Midbrain (tissue), 1 donor: ENCODE results near the gene MICAL3.
"Not testable (repeated sequence)": the region's sequence is repeated elsewhere in the genome, so short reads cannot be mapped to it uniquely, and the experiment has no call there.

Experiments used
- DNase-seq: peaks from one replicate; lab custom pipeline; 2025; lab: John Stamatoyannopoulos, UW

Gene MICAL3

GRCh38 chr22:18024276-18024939 lies at the start of gene MICAL3:
Gene MICAL3 (minus strand): TSS chr22:18024561. CDS start chr22:17906812, 117,749 bp downstream.
- peak; percentile 77 for DNase-seq

DNA sequence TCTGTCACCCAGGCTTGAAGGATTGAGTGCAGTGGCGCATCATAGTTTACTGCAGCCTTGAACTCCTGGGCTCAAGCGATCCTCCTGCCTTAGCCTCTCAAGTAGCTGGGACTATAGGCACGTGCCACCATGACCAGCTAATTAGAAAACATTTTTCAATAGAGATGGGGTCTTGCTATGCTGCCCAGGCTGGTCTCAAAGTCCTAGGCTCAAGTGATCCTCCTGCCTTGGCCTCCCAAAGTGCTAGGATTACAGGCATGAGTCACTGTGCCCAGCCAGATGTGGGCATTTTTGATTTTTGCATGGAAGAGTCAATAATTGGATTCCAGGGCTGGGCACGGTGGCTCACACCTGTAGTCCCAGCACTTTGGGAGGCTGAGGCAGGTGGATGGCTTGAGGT lies 49.6 kb upstream of the MICAL3 start:
- DNase-seq = not testable (repeated sequence)

DNA sequence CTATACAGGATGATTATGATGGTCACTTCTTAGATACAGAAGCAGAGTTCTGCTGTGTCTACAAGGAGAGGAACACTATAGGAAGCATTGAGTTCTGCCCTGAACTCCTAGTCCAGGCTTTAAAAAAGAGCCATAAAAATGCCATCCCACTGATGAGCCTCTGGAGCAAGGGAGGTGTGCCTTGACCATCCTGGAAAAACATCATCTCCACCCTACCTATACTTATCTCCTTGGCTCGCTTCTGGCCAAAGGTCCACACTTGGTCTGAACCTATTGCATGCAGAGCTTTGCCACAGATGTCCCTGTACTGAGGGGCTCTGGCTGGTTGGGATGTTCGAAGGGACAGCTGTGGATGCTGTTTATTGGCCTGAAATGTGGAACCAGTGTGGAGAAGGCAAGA lies 49.1 kb upstream of the MICAL3 start:
- no peak for DNase-seq

DNA sequence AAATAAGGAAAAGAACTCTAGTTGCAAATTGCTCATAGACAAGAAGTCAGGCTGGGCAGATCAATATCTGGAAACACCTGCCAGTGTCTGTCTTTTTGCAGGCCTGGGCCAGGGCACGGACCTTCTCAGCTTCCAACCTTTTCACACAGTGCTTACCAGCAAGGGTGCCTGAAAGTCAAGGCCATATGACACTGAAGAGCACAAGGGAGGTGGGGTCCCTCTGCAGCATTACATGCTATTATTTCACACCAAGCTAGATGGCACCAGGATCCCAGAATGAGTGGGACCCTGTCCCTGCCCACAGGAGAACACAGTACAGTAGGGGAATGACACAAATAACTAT lies 47.6 kb upstream of the MICAL3 start:
- no peak for DNase-seq

DNA sequence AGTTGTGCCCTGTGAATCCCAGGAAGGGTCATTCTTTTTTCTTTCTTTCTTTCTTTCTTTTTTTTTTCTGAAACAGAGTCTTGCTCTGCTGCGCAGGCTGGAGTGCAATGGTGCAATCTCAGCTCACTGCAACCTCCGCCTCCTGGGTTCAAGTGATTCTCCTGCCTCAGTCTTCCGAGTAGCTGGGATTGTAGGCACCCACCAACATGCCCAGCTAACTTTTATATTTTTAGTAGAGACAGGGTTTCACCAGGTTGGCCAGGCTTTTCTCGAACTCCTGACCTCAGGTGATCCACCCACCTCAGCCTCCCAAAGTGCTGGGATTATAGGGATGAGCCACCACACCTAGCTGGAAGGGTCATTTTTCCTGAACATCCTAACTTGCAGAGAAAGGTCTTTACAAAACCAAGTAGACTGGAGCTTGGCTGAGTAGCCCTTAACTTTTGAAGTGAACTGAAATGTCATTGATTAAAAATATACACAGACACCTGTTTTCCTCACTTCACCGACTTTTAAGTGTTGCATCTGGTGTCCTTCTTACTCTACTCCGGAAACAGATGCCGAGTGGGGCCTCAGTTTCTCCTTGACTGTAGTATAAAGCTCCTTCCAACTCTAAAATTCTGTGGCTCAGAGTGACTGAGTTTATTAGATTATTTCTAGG lies 47.1 kb upstream of the MICAL3 start:
- not testable (repeated sequence) for DNase-seq

DNA sequence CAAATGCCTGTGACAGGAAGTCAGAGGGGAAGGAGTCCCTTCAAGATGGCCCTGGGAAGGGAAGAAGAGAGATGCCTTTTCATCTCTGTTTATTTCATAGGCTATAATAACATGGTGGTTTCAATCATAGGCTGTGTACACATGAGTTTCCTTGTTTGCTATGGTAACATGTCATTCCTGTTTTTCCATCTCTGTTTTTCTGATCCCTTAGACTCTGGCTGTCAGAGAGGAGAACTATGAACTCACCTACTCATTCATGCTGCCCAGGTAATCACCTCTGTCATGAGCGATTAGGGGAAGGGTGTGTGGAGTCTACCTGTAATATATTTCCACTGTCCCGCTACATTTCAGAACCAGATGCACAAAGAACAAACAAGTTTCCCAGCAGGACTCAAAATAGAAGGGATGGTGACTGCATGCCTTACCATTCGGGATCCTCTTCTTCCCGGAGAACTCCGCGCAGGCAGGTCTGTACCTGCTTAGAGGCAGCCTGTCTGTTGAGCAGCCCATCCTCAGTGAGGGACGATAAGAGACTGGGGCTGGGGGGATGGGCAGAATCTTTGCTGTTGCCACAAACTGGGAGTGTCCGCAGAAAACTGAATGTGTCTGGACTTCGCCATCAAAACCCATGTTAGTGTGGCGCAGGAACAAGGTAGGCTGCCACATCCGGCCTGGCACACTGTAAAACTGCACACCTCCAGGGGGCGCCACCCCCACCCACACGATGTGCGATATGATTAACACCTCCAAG lies 46.4 kb upstream of the MICAL3 start:
- DNase-seq = no peak

DNA sequence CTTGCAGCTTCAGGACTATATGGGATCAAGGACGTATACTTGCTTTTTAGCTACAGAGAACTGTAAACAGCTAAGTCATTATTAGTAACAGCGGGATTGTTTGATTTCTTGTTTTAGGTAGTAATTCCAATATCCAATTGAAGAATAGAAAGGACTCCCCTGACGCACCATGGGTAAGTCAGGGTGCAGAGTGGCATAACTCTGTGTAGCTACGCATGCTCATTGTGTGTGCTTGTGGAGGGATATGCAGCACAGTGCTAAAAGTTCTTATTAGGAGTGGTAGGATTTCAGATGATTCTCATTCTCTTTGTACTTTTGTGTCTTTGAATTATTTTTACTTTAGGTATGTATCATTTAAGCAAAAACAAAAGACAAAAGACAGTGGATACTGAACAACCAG lies 45.7 kb upstream of the MICAL3 start:
- DNase-seq = no peak

DNA sequence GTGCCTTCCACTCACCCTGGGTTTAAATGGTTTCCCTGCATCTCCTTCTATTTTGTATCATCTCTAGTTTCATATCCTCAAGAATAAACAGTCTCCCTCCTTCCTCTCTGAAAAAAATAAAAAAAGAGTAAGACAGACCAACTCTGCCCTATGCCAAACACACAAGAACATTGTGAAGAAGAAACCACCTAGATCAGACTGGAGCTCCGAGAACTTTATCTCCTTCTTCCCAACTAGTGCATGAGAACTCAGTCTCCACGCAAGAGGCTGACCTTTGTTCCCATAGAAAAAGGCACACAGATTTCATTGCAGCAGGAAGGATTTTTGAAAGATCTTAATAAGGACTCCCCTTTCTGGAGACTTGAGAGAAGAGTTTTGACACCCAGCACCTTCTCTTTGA lies 44.7 kb upstream of the MICAL3 start:
- no peak for DNase-seq

- no peak for DNase-seq
These were observed 44.1 kb upstream of the MICAL3 start for GRCh38 chr22:18068381-18068988.

DNA sequence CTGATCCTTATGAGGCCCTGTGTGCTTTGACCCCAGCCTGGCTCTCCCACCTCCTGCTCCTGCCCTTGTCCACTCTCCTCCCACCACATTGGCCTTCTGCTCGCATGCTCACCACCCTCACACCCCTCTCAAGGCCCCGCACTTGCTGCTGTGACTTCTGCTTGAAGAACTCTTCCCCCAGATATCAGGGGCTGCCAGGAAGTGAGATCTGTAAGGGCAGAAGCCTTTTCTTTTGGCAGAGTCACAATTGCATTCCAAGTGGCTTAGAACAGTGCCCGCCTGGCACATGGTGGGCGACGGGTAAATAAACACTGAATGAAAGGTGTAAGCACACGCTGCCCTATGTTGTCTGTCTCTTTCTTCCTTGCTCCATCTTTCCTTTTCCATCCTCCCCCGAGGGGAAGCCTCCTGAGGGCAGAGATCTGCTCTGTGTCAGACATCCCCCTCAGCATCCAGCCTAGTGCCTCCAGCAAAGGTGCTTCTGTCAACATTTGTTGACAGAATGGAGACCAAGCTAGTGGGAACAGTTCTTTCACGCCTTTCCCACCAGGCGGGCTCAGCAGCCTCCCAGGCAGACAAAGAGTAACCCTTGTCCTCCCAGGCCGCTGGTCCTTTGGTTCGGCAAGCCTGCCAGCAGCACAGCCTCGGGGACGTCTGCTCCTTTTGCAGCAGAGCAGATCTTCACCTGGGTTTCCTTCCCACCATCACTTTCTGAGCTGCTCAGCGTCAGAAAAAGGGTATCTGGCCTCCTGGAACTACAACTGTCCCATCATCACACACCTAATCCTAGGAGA lies 43.4 kb upstream of the MICAL3 start:
- DNase-seq = no peak

DNA sequence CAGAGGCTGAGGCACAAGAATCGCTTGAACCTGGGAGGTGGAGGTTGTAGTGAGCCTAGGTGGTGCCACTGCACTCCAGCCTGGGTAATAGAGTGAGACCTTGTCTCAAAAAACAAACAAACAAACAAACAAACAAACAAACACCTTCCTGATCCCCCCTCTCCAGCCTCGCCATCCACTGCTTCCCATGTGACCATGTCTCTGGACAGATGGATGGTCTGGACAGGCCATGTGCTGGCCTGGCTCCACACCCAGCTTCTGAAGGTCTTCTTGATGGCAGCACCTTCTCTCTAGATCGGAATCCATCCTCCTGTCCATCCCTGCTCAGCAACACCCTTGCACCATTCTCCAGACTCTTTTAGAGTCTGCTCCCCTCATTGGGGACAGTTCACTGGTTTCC lies 42.8 kb upstream of the MICAL3 start:
- DNase-seq = no peak

DNA sequence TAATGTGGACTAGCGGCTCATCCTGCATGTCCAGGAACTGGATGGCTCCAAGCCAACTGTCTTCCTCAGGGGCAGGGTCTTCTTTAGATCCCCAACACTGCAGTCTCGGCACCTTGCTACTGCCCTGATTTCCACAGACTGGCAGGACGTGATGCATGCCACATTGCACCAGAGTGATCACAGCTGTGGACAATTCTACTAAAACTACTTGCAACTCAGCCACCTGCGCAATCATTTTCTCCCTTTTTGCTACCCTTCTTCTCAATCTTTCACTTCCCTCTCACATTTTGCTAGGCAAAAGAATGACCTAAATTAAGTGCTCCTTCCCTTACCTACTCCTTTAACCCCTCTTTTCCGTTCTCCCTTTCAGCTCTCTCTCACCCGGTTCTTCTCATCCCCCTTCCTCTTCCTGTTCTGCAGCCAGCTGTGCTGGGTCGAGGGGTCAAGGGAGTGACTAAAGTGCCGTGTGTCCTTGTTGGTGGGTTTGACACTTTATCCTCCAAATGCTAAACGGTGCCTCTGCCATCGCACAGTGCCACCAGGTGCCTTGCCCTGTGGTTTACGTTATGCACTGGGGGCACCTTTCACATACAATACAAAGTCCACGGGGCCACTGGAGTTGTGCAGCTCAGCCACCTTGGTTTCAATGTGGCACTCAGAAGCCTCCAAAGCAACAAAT lies 42.0 kb upstream of the MICAL3 start:
- no peak for DNase-seq

DNA sequence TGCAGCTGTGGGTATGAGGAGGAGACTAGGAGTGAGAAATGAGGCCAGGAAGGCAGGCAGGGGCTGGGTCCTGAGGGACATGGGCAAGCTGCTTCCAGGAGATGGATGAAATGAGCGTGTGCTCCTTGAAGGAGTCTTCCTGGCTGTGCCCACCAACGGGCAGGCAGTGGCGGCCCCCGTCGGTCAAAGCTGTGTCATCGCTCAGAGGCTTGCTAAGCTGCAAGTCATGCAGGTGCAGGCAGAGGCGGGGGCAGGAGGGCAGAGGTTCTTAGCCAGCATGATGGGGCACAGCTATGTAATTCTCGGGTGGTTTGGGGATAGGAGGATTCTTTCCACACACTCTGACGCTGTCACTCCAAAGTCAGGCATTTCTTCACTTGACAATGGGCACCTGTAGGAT lies 40.9 kb upstream of the MICAL3 start:
- no peak for DNase-seq

GRCh38 chr22:18064636-18065035 lies 40.3 kb upstream of the MICAL3 start:
- no peak for DNase-seq

- not testable (repeated sequence) for DNase-seq
These were observed 39.4 kb upstream of the MICAL3 start for GRCh38 chr22:18063715-18064114.

- no peak for DNase-seq
These were observed 38.9 kb upstream of the MICAL3 start for GRCh38 chr22:18063306-18063705.

DNA sequence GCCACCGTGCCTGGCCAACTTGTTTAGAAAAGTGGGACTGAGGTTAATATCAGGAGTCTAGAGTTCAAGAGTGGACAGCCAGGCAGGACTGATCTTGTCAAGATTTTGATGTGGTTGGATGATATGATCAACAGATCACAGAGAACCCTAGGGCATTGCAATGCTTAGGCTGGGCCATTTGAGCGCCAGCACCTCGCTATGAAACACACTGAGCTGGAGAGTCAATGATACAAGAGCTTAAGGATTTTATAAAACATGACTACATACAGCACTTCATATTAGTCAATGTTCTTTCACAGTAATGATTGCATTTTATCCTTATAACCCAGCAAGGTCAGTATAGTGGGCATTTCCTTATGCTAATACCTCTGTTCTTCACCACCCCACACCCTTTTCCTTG lies 38.1 kb upstream of the MICAL3 start:
- DNase-seq = no peak

DNA sequence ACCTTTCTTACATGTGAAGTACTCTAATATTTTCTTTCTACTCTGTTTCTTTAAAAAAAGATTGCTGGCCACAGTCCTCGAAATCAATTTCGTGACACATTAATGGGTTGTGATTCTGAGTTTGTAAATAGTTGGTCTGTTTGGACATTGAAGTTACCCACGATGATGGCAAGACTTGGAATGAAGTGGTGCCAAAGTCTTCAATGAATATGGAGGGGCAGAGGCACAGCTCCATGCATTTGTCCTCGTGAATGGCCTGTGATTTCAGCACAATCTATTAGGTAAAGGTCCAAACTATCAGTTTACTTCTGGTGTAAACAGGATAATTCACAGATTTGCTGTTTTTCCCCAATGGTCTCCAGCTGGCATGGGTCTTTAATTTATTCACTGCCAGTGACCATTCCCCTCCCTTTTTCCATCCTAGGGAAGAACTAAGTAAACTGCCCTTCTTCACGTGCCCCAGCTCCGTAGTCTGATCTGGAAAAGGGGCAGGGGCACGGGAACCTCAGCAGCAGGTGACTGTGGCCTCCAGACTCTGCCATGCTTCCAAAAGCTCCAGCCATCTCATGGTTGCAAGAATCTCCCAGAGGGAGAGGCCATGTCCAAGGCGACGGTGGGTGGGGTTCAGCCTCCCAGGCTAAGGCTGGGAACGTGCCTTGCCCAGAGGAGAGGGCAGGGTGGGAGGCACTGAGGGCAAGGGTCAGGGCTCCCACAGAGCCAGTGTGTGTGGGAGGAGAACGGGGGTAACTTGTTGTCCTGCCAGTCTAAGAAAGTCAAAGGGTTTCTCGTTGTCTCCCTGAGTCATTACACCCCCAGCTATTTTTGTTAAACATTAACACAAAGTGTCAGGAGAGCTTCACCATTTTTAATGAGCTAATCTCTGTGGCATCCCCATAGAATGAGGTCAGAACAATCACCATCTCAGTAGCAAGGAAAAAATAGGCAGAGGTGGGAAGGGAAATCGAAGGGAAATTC lies 36.6 kb upstream of the MICAL3 start:
- no peak for DNase-seq

GRCh38 chr22:18059991-18060390 lies 35.6 kb upstream of the MICAL3 start:
- no peak for DNase-seq

DNA sequence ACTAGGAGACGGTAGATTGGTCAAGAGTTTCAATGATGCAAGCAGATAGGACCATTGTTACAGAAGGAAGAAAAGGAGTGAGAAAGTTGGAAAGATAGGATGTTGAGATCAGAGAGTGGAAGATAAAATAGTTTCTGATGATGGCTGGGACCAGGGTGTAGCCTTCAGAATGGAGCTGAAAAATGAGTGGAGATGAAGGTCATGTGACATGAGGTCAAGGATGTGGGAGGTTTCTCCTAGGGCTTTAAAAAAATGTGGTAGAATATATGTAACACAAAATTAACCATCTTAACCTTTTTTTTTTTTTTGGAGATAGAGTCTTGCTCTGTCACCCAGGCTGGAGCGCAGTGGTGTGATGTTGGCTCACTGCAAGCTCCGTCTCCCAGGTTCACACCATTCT lies 35.1 kb upstream of the MICAL3 start:
- no peak for DNase-seq
